ENCODE measurements around the gene TMEM242. TPM values are rescaled to one million over a fixed set of nuclear protein-coding genes. Genes with fewer than 3 reads are reported as not detected.

TMEM242 gene
- total RNA-seq, 2 donors from 2014 or later = 10.8 to 11.9 TPM

DNA sequence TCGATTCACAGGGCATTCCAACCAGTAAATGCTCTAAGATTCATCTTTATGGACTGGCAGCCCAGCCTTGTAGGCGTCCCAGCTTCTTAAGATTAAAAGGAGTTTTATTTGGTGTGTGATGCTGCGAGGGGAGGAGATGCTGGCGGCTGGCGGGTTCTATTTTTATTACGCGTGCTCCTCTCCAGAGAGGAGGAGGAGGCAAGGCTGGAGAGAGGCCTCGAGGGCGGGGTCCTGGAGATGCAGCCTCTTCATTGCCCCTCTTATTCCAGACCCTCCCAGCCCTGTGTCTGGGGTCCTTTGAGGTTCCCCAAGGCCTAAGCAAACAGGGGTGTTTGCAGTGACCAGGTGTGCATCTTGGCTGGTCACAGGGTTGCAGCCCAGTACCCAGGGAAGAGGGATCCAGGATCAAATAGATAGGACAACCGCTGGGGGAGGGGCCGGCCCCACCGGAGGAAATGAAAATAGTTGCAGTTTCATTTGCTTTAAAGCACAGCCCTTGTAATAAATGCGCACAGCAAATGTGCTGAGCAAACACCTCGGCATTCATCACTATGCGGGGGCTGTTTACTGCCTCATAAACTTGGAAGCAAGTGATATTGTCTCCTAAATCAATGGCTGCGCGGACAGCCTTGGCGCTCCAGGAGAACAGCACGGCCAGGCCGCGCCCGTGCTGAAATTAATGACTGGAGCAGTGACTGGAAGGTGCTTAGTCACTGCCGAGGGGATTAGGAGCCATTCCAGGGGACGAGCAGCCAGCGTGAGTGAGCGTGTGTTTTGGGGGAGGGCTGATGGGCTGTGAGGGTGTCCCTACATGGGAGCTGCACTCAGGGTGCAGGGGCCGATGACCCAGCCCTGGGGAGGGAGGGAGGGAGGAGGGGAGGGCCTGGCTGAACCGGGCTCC, 83.0 kb downstream of the TMEM242 start:
- TF ChIP-seq, protein P1, sequence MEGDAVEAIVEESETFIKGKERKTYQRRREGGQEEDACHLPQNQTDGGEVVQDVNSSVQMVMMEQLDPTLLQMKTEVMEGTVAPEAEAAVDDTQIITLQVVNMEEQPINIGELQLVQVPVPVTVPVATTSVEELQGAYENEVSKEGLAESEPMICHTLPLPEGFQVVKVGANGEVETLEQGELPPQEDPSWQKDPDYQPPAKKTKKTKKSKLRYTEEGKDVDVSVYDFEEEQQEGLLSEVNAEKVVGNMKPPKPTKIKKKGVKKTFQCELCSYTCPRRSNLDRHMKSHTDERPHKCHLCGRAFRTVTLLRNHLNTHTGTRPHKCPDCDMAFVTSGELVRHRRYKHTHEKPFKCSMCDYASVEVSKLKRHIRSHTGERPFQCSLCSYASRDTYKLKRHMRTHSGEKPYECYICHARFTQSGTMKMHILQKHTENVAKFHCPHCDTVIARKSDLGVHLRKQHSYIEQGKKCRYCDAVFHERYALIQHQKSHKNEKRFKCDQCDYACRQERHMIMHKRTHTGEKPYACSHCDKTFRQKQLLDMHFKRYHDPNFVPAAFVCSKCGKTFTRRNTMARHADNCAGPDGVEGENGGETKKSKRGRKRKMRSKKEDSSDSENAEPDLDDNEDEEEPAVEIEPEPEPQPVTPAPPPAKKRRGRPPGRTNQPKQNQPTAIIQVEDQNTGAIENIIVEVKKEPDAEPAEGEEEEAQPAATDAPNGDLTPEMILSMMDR (IDR thresholded peaks at IDR 0.05) = no peak
- H3K27me3 ChIP-seq = peaks cover 12% of the 10 kb centered on the region
- H3K4me3 ChIP-seq = peak overlapping the region; percentile 16
- peak overlapping the region; percentile 17 to 41 for H3K9ac ChIP-seq (ENCODE audit: low read depth in 2 of 2, low read length in 2 of 2)
- DNase-seq = peak; percentile 71
- H3K27ac ChIP-seq = peak overlapping the region; percentile 78
- intact Hi-C loops (cut with DNase I) = no loop called here
- no peaks in the 10 kb centered on the region for H3K36me3 ChIP-seq
- H3K4me1 ChIP-seq = no peaks in the 10 kb centered on the region
- no peaks in the 10 kb centered on the region for H3K9me3 ChIP-seq

DNA sequence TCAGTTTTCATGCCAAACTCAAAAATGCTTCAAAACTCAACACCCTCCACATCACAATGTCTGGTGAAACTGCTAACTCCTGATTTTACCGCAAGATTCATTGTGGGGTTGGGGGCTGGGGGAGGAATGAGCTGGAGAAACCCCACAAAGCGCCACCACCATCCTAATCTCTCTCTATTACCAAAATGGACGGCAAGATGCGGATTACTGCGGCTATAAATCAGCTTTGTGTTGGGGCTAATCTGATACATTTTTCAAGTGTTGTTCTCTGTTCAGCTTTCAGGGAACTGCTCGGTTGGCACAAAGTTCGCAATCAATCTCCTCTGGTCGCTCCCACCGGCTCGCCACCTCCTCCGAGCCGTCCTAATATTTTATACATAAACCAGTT, 83.7 kb downstream of the TMEM242 start:
- Histone ChIP-seq H3K4me3 (no peak overlapping the region), H3K27ac (peak overlapping the region; percentile 78), H3K9ac (ENCODE audit: low read depth in 2 of 2, low read length in 2 of 2) (peak overlapping the region in 1 of 2 donors; percentile 41), H3K27me3 (peaks cover 12% of the 10 kb centered on the region), H3K4me1 (no peaks in the 10 kb centered on the region), H3K9me3 (no peaks in the 10 kb centered on the region), H3K36me3 (no peaks in the 10 kb centered on the region)
- intact Hi-C loops (cut with DNase I) = loop anchor here (5.0 kb wide), 1 partner anchor 33 kb away; no protein-coding TSS in a partner anchor
- no peak for DNase-seq
- TF ChIP-seq, protein P1 (IDR thresholded peaks at IDR 0.05) = no peak

Other genes with a start within 250 kb of the TMEM242 start
- gene ZDHHC14, start 57.7 kb upstream of the TMEM242 start, total RNA-seq = 10 to 100 TPM in 1 of 2 donors, 1 to 10 TPM in 1; 8.4 to 11.4 TPM